Endodermal cell (in vitro differentiated cells): Measurements from ENCODE around the gene ADAR. TPM values are rescaled to one million over a fixed set of nuclear protein-coding genes. Genes with fewer than 3 reads are reported as not detected.

Source experiments
- DNase-seq: peaks from one replicate; pipeline ENCODE4 v3.0.0-alpha.2; 2017
- H3K27ac ChIP-seq: 2 replicates; pipeline ENCODE4 v1.5.1; 2013; ENCODE audit warnings: mild to moderate bottlenecking, low read depth, low read length, moderate library complexity
- H3K27me3 ChIP-seq: 2 replicates; pipeline ENCODE4 v1.6.1; 2013; ENCODE audit warnings: mild to moderate bottlenecking, low read length, moderate library complexity; ENCODE audit not compliant: insufficient read depth, control insufficient read depth, poor library complexity, severe bottlenecking
- H3K36me3 ChIP-seq: 2 replicates; pipeline ENCODE4 v1.7.0; 2013; ENCODE audit warnings: mild to moderate bottlenecking, low read length, moderate library complexity; ENCODE audit not compliant: control insufficient read depth, insufficient read depth
- H3K4me1 ChIP-seq: one replicate; pipeline ENCODE4 v1.7.0; 2013; ENCODE audit warnings: low read length; ENCODE audit not compliant: control insufficient read depth, insufficient read depth
- H3K4me3 ChIP-seq: 2 replicates; pipeline ENCODE4 v1.5.1; 2013; ENCODE audit warnings: mild to moderate bottlenecking, low read length, moderate library complexity
- H3K9ac ChIP-seq: 2 replicates; pipeline ENCODE4 v1.6.1; 2013; ENCODE audit warnings: mild to moderate bottlenecking, low read length, moderate library complexity; ENCODE audit not compliant: poor library complexity, severe bottlenecking; ENCODE audit errors: extremely low read depth
- H3K9me3 ChIP-seq: 2 replicates; pipeline ENCODE4 v1.6.1; 2013; ENCODE audit warnings: mild to moderate bottlenecking, low read length, moderate library complexity; ENCODE audit not compliant: control insufficient read depth
- H3K27ac Mint-ChIP-seq: 2 replicates; pipeline ENCODE4 v1.8.0; 2020; ENCODE audit warnings: mixed read lengths
- H3K27me3 Mint-ChIP-seq: 2 replicates; pipeline ENCODE4 v1.8.0; 2021; ENCODE audit warnings: mild to moderate bottlenecking, mixed read lengths; ENCODE audit not compliant: insufficient read depth
- H3K36me3 Mint-ChIP-seq: 2 replicates; pipeline ENCODE4 v1.8.0; 2020; ENCODE audit warnings: low read depth, mixed read lengths
- H3K4me1 Mint-ChIP-seq: 2 replicates; pipeline ENCODE4 v1.8.0; 2020; ENCODE audit warnings: mixed read lengths
- H3K4me3 Mint-ChIP-seq: 2 replicates; pipeline ENCODE4 v1.8.0; 2020; ENCODE audit warnings: mild to moderate bottlenecking, moderate library complexity, mixed read lengths
- H3K9me3 Mint-ChIP-seq: 2 replicates; pipeline ENCODE4 v1.8.0; 2020; ENCODE audit warnings: mild to moderate bottlenecking, mixed read lengths
- whole genome bisulfite sequencing, 2 experiments: methylation state at CpG; one replicate each; pipeline versions ENCODE4 v1.1.5 to v1.1.7; 2013; ENCODE audit warnings: missing lambda C conversion rate in 2 of 2, mixed read lengths in 1 of 2; ENCODE audit not compliant: insufficient coverage in 1 of 2, insufficient read length in 1 of 2; 5-methylcytosine and 5-hydroxymethylcytosine counted together
- total RNA-seq, 2 donors: library from RNA; stranded (reverse); fragmentation: NEBNext Ultra II Directional in 1 of 2; extraction: Animal tissue kit (Norgen Biotek cat#: 25700) in 1 of 2; gene quantifications; 2 replicates in 1 of 2; 3 replicates in 1 of 2; pipeline ENCODE4 v1.2.1, GENCODE V29; 2021
- TF ChIP-seq, protein P1 (sequence below): fragments of 200-600 bp; sonication (generic); conservative IDR thresholded peaks from 2 replicates; pipeline ENCODE4 v1.5.0; 2021; ENCODE audit warnings: antibody characterized with exemption, mild to moderate bottlenecking

Gene ADAR
- total RNA-seq, 2 donors from 2014 or later, result 148 to 166 TPM

DNA sequence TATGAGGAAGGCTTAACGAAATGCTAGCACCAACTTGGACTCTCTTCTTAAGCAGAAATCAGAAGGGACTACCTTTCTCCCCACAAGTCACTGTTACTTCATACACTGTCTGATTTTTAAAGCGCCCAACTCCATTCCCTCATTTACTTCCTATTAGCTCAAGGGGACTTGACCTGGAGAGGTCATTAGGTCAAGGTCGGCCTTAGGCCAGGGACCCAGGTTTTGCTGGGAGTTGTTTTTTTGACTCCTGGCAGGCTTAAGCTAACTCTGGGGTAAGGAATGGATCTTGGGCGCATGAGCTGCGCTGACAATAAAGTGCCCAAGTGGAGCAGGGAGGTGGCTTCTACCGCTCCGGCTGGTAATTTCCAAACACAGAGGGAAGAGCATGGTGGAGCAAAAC lies 16.8 kb downstream of the ADAR start:
- WGBS, 2 experiments, result 96% methylated on average over 5 to 7 of the region's 7 CpGs
- Mint-ChIP-seq H3K4me1 (no peaks in the 10 kb centered on the region), H3K27ac (no peak overlapping the region), H3K9me3 (no peaks in the 10 kb centered on the region), H3K27me3 (no peaks in the 10 kb centered on the region), H3K4me3 (no peak overlapping the region), H3K36me3 (peaks cover 85% of the 10 kb centered on the region)
- H3K9ac ChIP-seq, result no peak overlapping the region
- no peak overlapping the region for H3K27ac ChIP-seq
- H3K9me3 ChIP-seq, result no peaks in the 10 kb centered on the region
- no peak overlapping the region for H3K4me3 ChIP-seq
- peaks cover 96% of the 10 kb centered on the region for H3K36me3 ChIP-seq
- no peaks in the 10 kb centered on the region for H3K27me3 ChIP-seq
- TF ChIP-seq, protein P1, sequence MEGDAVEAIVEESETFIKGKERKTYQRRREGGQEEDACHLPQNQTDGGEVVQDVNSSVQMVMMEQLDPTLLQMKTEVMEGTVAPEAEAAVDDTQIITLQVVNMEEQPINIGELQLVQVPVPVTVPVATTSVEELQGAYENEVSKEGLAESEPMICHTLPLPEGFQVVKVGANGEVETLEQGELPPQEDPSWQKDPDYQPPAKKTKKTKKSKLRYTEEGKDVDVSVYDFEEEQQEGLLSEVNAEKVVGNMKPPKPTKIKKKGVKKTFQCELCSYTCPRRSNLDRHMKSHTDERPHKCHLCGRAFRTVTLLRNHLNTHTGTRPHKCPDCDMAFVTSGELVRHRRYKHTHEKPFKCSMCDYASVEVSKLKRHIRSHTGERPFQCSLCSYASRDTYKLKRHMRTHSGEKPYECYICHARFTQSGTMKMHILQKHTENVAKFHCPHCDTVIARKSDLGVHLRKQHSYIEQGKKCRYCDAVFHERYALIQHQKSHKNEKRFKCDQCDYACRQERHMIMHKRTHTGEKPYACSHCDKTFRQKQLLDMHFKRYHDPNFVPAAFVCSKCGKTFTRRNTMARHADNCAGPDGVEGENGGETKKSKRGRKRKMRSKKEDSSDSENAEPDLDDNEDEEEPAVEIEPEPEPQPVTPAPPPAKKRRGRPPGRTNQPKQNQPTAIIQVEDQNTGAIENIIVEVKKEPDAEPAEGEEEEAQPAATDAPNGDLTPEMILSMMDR, result no peak
- H3K4me1 ChIP-seq, result no peaks in the 10 kb centered on the region
- DNase-seq, result no peak

DNA sequence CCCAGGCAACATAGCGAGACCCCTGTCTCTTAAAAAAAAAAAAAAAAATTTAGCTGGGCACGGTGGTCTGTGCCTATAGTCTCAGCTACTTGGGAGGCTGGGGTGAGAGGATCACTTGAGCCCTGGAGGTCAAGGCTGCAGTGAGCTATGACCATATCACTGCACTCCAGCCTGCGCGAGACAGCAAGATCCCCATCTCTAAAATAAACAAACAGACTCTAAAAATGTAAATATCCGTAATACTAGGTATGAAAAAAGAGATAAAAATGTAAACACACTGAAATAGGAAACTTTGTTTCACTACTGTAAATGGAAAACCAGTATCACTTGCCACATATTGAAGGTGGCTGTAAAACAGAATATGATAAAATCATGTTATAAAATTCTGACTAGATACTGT lies 17.2 kb downstream of the ADAR start:
- Histone ChIP-seq H3K9me3 (no peaks in the 10 kb centered on the region), H3K36me3 (peaks cover 96% of the 10 kb centered on the region), H3K4me3 (no peak overlapping the region), H3K27me3 (no peaks in the 10 kb centered on the region), H3K4me1 (no peaks in the 10 kb centered on the region), H3K27ac (no peak overlapping the region), H3K9ac (no peak overlapping the region)
- TF ChIP-seq, protein P1, result no peak
- no peaks in the 10 kb centered on the region for H3K27me3 Mint-ChIP-seq
- no peaks in the 10 kb centered on the region for H3K9me3 Mint-ChIP-seq
- 93% methylated on average over 3 of the region's 5 CpGs; no CpG with 5 or more reads in 1 of the 2 experiments for WGBS, 2 experiments
- H3K36me3 Mint-ChIP-seq, result peaks cover 87% of the 10 kb centered on the region
- H3K4me1 Mint-ChIP-seq, result no peaks in the 10 kb centered on the region
- DNase-seq, result no peak
- no peak overlapping the region for H3K27ac Mint-ChIP-seq
- H3K4me3 Mint-ChIP-seq, result no peak overlapping the region

DNA sequence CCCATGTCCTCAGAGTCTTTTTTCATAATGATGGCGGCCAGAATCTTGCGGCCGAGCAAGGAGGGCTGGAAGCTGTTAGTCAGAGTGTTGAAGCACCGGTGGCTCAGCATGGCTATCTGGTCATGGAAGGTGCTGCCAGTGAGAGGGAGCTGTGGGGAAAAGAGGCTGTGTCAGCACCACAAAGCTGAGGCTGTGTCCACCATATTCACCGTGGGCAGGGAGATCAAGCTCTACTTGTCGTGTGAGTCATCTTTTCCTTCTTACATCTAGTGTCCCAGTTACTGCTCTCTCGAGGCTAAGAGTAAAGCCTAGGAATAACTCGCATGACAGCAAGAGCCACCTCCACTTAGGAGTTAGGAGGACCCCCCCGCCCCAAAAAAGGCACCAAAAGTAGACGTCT lies 18.2 kb downstream of the ADAR start:
- H3K27ac Mint-ChIP-seq, result no peak overlapping the region
- no peaks in the 10 kb centered on the region for H3K4me1 Mint-ChIP-seq
- peaks cover 90% of the 10 kb centered on the region for H3K36me3 Mint-ChIP-seq
- no peak overlapping the region for H3K9ac ChIP-seq
- DNase-seq, result no peak
- H3K27ac ChIP-seq, result no peak overlapping the region
- H3K9me3 ChIP-seq, result no peaks in the 10 kb centered on the region
- 92 to 94% methylated on average over 8 to 9 of the region's 10 CpGs for WGBS, 2 experiments
- no peak overlapping the region for H3K4me3 Mint-ChIP-seq
- H3K4me3 ChIP-seq, result no peak overlapping the region
- TF ChIP-seq, protein P1, result no peak
- no peaks in the 10 kb centered on the region for H3K9me3 Mint-ChIP-seq
- H3K27me3 ChIP-seq, result no peaks in the 10 kb centered on the region
- peaks cover 98% of the 10 kb centered on the region for H3K36me3 ChIP-seq
- no peaks in the 10 kb centered on the region for H3K27me3 Mint-ChIP-seq
- no peaks in the 10 kb centered on the region for H3K4me1 ChIP-seq
